Esophagus muscularis mucosa (tissue), 4 donors: Measurements from ENCODE around the gene KLHL3. TPM values are rescaled to one million over a fixed set of nuclear protein-coding genes. Genes with fewer than 3 reads are reported as not detected.

Source experiments
- DNase-seq: peaks from one replicate; pipeline ENCODE4 v3.0.0-alpha.2; 2017; ENCODE audit errors: extremely low spot score
- H3K27ac ChIP-seq, 4 donors: fragments of 200-600 bp; sonication (generic); replicated peaks in 1 of 4; 1 replicate in 3 of 4; 2 replicates in 1 of 4; pipeline ENCODE4 v1.5.1; 2016 to 2019; ENCODE audit warnings: mild to moderate bottlenecking in 1 of 4
- H3K27me3 ChIP-seq, 4 donors: fragments of 200-600 bp; sonication (generic); one replicate each; pipeline versions ENCODE4 v1.5.1 to v1.6.0; 2016 to 2019
- H3K36me3 ChIP-seq, 4 donors: fragments of 200-600 bp; sonication (generic); one replicate each; pipeline ENCODE4 v1.5.1; 2016 to 2019
- H3K4me1 ChIP-seq, 4 donors: fragments of 200-600 bp; sonication (generic); one replicate each; pipeline ENCODE4 v1.5.1; 2016 to 2019
- H3K4me3 ChIP-seq, 4 donors: fragments of 200-600 bp; sonication (generic); 1 replicate in 2 of 4; 2 replicates in 2 of 4; pipeline ENCODE4 v1.5.1; 2016 to 2019; ENCODE audit warnings: mild to moderate bottlenecking in 4 of 4, moderate library complexity in 1 of 4
- H3K9me3 ChIP-seq, 4 donors: fragments of 200-600 bp; sonication (generic); 1 replicate in 3 of 4; 2 replicates in 1 of 4; pipeline ENCODE4 v1.5.1; 2016 to 2019
- EP300 ChIP-seq: sonication (generic); formaldehyde crosslinking; IDR thresholded peaks from one replicate; pipeline ENCODE4 v1.6.1; 2017; ENCODE audit warnings: antibody characterized with exemption
- POLR2A ChIP-seq: fragments of 450-650 bp; IDR thresholded peaks from one replicate; pipeline ENCODE4 v1.6.1; 2017; ENCODE audit warnings: antibody characterized with exemption, moderate library complexity, mild to moderate bottlenecking, low read depth
- POLR2AphosphoS5 ChIP-seq, 2 donors: sonication (generic); formaldehyde crosslinking; IDR thresholded peaks; one replicate each; pipeline ENCODE4 v1.6.1; 2017; ENCODE audit warnings: antibody characterized with exemption in 2 of 2
- WGBS: methylation state at CpG from one replicate; pipeline ENCODE4 v1.1.5; 2018; 5-methylcytosine and 5-hydroxymethylcytosine counted together
- intact Hi-C: fragments of 100-400 bp; cut with DNase I; formaldehyde crosslinking; loops from one replicate; pipeline ENCODE4 v1.15.1; 2023
- total RNA-seq, 4 donors: library from RNA; depleted of rRNA; stranded (reverse); fragments of >200 nt; gene quantifications; one replicate each; pipeline versions ENCODE4 v1.1.0 to v1.2.1, GENCODE V29; 2016
- TF ChIP-seq, protein P1 (sequence below), 3 experiments: fragments of 200-600 bp in 2 of 3; fragments of 450-650 bp in 1 of 3; sonication (generic) in 2 of 3; IDR thresholded peaks; one replicate each; pipeline ENCODE4 v1.5.1; 2017 to 2019; ENCODE audit warnings: antibody characterized with exemption in 3 of 3, mild to moderate bottlenecking in 2 of 3, moderate library complexity in 1 of 3

The KLHL3 gene
- total RNA-seq, 4 donors from 2014 or later, result 3.0 to 7.8 (median 5.6) TPM

DNA sequence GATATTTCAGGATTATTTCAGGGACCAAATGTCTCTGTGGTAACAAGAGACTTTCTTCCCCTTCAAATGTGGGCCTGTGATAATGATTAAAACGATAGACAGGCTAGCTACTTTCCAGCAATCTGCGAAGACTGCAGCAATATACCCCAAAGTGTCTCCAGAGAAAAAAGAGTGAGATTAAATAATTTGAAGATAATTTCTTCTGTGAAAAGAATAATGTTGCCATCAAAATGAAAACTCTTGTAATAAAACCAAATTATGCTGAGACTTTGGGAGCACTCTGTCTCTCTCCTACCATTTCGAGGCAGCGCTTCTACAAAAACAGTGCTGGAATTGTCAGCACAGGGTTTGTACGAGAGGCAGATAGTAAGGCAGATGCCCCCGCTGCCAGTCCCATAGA, 132.5 kb downstream of the KLHL3 start:
- intact Hi-C loops, result no loop called here
- 88% methylated on average over 6 of the region's 6 CpGs for WGBS

DNA sequence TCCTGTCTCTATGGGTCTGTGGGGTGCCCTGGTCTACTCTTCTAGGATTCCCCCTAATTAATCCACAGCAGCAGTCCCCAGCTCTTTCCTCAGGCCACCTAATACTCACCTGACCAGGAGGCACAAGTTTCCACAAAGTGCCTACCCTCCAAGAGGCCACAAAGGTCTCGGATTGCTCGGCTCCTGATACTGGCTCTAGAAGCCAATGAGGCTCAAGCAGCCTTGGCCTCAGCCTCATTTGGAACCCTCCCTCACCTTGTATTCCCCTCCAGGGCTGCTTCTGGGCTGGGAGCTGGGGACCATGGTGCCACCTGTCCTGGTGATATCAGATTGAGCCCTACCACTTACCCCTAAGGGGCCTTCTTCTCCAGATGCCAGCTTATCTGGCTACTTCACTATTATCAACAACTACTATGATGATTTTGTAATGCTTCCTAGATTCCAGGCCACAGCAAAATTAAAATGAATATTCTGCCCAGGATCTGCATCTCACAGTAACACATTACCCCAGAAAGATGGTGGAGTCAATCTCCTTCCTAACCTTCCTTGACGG, 133.1 kb downstream of the KLHL3 start:
- Histone ChIP-seq H3K4me1 (no peaks in the 10 kb centered on the region), H3K4me3 (no peak overlapping the region), H3K27ac (no peak overlapping the region), H3K27me3 (peaks cover 0 to 52% (median 0%) of the 10 kb centered on the region in 4 donors), H3K36me3 (no peaks in the 10 kb centered on the region), H3K9me3 (no peaks in the 10 kb centered on the region)
- intact Hi-C loops, result no loop called here
- TF ChIP-seq POLR2AphosphoS5 (IDR thresholded peaks at IDR 0.05), result no peak
- TF ChIP-seq EP300, result no peak
- TF ChIP-seq, protein P1, sequence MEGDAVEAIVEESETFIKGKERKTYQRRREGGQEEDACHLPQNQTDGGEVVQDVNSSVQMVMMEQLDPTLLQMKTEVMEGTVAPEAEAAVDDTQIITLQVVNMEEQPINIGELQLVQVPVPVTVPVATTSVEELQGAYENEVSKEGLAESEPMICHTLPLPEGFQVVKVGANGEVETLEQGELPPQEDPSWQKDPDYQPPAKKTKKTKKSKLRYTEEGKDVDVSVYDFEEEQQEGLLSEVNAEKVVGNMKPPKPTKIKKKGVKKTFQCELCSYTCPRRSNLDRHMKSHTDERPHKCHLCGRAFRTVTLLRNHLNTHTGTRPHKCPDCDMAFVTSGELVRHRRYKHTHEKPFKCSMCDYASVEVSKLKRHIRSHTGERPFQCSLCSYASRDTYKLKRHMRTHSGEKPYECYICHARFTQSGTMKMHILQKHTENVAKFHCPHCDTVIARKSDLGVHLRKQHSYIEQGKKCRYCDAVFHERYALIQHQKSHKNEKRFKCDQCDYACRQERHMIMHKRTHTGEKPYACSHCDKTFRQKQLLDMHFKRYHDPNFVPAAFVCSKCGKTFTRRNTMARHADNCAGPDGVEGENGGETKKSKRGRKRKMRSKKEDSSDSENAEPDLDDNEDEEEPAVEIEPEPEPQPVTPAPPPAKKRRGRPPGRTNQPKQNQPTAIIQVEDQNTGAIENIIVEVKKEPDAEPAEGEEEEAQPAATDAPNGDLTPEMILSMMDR (IDR thresholded peaks at IDR 0.05), result no peak
- TF ChIP-seq POLR2A, result no peak
- DNase-seq, result no peak
- 100% methylated on average over 3 of the region's 3 CpGs for WGBS

More for the DNA sequence above, 132.5 kb downstream of the KLHL3 start:
- H3K4me3 ChIP-seq, result no peak overlapping the region
- no peaks in the 10 kb centered on the region for H3K9me3 ChIP-seq
- no peak for TF ChIP-seq EP300
- no peak for TF ChIP-seq POLR2A
- TF ChIP-seq POLR2AphosphoS5 (IDR thresholded peaks at IDR 0.05), result no peak
- TF ChIP-seq, protein P1 (IDR thresholded peaks at IDR 0.05), result no peak
- no peaks in the 10 kb centered on the region for H3K4me1 ChIP-seq
- no peaks in the 10 kb centered on the region for H3K36me3 ChIP-seq
- no peak for DNase-seq
- H3K27me3 ChIP-seq, result peaks cover 0 to 50% (median 0%) of the 10 kb centered on the region in 4 donors
- no peak overlapping the region for H3K27ac ChIP-seq

DNA sequence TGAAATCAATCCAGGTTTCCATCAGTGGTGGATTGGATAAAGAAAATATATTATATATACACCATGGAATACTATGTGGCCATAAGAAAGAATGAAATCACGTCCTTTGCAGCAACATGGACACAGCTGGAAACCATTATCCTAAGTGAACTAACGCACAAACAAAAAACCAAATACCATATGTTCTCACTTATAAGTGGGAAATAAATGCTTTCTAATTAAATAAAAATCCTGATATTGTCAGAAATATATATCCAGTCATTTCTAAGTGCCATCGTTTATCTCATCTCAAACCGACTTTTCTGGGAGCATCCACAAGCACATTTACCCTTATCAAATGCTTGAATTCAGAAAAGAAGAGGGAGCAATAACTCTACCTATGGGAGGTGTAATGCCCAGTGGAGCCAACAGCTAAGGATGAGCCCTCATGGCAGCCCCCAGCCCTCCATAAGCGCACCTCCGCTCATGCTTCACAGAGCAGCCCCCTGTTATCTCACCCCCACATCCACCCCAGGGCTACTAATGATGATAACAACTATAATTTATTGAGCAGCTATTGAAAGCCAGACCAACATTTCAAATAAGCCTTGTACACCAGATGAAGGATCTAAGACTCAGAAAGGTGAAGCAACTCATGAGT, 135.0 kb downstream of the KLHL3 start:
- H3K36me3 ChIP-seq, result no peaks in the 10 kb centered on the region
- H3K27me3 ChIP-seq, result peaks cover 0 to 49% (median 0%) of the 10 kb centered on the region in 4 donors
- no peaks in the 10 kb centered on the region for H3K9me3 ChIP-seq
- intact Hi-C loops, result no loop called here
- no peak overlapping the region for H3K4me3 ChIP-seq
- 82% methylated on average over 6 of the region's 6 CpGs for WGBS
- H3K4me1 ChIP-seq, result no peaks in the 10 kb centered on the region
- no peak for DNase-seq
- no peak overlapping the region for H3K27ac ChIP-seq
- TF ChIP-seq EP300, result no peak
- no peak for TF ChIP-seq POLR2AphosphoS5 (IDR thresholded peaks at IDR 0.05)
- no peak for TF ChIP-seq POLR2A
- TF ChIP-seq, protein P1 (IDR thresholded peaks at IDR 0.05), result no peak

DNA sequence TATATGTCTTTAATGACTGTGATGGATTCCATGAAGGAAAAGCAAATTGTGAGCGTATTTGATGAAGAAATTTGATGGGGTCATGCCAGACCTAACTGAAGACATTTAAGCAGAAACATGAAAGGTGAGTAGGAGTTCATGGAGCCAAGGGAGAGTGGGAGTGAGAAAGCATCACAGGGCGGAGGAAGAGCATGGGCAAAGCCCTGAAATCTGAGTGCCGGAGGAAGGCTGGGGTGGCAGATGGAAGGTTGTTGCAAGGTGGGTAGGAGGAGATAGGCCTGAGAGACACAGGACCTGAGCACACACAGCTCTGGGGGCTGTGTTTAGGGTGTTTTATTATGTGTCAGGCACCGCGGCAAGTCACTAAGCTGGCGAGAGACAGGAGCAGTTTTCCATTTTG, 136.4 kb downstream of the KLHL3 start:
- DNase-seq, result no peak
- no peak overlapping the region for H3K4me3 ChIP-seq
- no peaks in the 10 kb centered on the region for H3K4me1 ChIP-seq
- no peak overlapping the region for H3K27ac ChIP-seq
- peaks cover 0 to 43% (median 0%) of the 10 kb centered on the region in 4 donors for H3K27me3 ChIP-seq
- no peaks in the 10 kb centered on the region for H3K9me3 ChIP-seq
- intact Hi-C loops, result no loop called here
- WGBS, result 84% methylated on average over 6 of the region's 6 CpGs
- no peak for TF ChIP-seq EP300
- TF ChIP-seq POLR2A, result no peak
- TF ChIP-seq POLR2AphosphoS5 (IDR thresholded peaks at IDR 0.05), result no peak
- TF ChIP-seq, protein P1 (IDR thresholded peaks at IDR 0.05), result no peak
- no peaks in the 10 kb centered on the region for H3K36me3 ChIP-seq

DNA sequence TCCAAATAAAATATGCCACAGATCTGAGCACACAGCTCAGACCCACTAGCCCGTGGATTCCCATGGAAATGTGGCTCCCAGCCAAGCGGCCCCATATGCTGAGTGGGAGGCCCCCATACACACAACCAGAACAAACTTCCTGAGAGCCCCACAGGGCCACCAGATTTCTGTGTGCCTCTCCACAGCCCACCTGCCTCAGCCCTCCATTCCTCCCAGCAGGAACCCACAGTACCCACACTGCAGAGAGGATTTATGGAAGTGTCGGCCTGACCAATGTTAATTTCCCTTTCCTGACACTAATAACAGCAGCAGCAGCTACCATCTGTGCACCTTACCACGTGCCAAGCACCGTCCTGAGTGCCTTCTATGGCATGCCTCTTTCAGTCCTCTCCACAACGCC, 137.5 kb downstream of the KLHL3 start:
- H3K9me3 ChIP-seq, result no peaks in the 10 kb centered on the region
- no peaks in the 10 kb centered on the region for H3K4me1 ChIP-seq
- DNase-seq, result no peak
- no peaks in the 10 kb centered on the region for H3K36me3 ChIP-seq
- 41% methylated on average over 6 of the region's 6 CpGs for WGBS
- no peak overlapping the region for H3K4me3 ChIP-seq
- H3K27ac ChIP-seq, result no peak overlapping the region
- H3K27me3 ChIP-seq, result peaks cover 0 to 43% (median 0%) of the 10 kb centered on the region in 4 donors
- no peak for TF ChIP-seq POLR2AphosphoS5 (IDR thresholded peaks at IDR 0.05)
- TF ChIP-seq POLR2A, result no peak
- TF ChIP-seq, protein P1 (IDR thresholded peaks at IDR 0.05), result no peak
- TF ChIP-seq EP300, result no peak
- intact Hi-C loops, result no loop called here
